ENCODE data around the gene EMC10. TPM values are rescaled to one million over a fixed set of nuclear protein-coding genes. Genes with fewer than 3 reads are reported as not detected.

Gene EMC10
- total RNA-seq, 1 experiment from 2014 or later = 108 TPM

DNA sequence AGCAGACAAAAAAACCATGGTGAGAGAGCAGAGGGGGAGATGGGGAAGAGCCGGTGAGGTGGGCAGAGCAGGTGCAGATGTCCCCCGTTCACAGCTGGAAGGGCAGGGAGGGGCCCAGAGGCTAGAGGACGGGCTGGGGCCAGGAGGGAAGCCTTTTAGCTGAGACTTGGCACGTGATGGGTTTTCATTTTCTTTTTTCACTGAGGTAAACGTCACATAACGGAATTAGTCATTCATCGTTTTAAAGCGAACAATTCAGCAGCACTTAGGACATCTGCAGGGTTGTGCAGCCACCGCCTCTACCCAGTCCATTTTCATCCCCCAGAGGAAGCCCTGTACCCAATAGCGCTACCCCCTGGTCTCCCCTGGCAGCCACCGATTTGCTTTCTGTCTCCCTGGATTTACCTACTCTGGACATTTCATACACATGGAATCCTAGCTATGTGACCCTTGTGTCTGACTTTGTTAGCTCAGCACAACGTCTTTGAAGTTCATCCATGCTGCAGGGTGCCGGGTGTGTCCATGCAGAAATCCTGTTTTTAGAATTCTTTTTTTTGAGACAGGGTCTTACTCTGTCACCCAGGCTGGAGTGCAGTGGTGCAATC lies 16.0 kb upstream of the EMC10 start:
- TF ChIP-seq EZH2 (IDR thresholded peaks at IDR 0.05; ENCODE audit: borderline replicate concordance, low read depth, low read length, poor library complexity, severe bottlenecking) = no peak
- TF ChIP-seq, protein P1, sequence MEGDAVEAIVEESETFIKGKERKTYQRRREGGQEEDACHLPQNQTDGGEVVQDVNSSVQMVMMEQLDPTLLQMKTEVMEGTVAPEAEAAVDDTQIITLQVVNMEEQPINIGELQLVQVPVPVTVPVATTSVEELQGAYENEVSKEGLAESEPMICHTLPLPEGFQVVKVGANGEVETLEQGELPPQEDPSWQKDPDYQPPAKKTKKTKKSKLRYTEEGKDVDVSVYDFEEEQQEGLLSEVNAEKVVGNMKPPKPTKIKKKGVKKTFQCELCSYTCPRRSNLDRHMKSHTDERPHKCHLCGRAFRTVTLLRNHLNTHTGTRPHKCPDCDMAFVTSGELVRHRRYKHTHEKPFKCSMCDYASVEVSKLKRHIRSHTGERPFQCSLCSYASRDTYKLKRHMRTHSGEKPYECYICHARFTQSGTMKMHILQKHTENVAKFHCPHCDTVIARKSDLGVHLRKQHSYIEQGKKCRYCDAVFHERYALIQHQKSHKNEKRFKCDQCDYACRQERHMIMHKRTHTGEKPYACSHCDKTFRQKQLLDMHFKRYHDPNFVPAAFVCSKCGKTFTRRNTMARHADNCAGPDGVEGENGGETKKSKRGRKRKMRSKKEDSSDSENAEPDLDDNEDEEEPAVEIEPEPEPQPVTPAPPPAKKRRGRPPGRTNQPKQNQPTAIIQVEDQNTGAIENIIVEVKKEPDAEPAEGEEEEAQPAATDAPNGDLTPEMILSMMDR (conservative IDR thresholded peaks at IDR 0.05; ENCODE audit: low read depth, low read length) = no peak
- POLR2A ChIA-PET (ENCODE audit: low non-redundant PET) = no interaction called here
- CTCF ChIA-PET = interaction anchor here (0.9 to 1.5 kb wide), 4 partner anchors 13 to 206 kb away, joined by 3 to 8 read pairs (median 4); no protein-coding TSS in a partner anchor
- peak; percentile 32 for DNase-seq (ENCODE audit: low spot score)
- no peaks in the 10 kb centered on the region for H3K36me3 ChIP-seq (ENCODE audit: insufficient read depth, low read length, poor library complexity, severe bottlenecking)
- intact Hi-C loops (cut with micrococcal nuclease; ENCODE audit: unreplicated experiment) = loop anchor here (2.0 kb wide), 1 partner anchor 103 kb away; no protein-coding TSS in a partner anchor
- BruUV-seq (replicated peaks) = no TSS peak
- H3K27me3 ChIP-seq (replicated peaks; ENCODE audit: insufficient read depth, low read depth, low read length, poor library complexity) = peaks cover 4% of the 10 kb centered on the region
- H3K27ac ChIP-seq (ENCODE audit: low read depth, low read length, poor library complexity, severe bottlenecking) = no peak overlapping the region
- H3K9me3 ChIP-seq (ENCODE audit: low read depth, low read length, poor library complexity, severe bottlenecking) = no peaks in the 10 kb centered on the region
- peaks cover 5% of the 10 kb centered on the region for H3K4me1 ChIP-seq (ENCODE audit: insufficient read depth, low read length, poor library complexity, severe bottlenecking)
- H3K4me3 ChIP-seq (ENCODE audit: low read depth, low read length, poor library complexity, severe bottlenecking) = no peak overlapping the region

DNA sequence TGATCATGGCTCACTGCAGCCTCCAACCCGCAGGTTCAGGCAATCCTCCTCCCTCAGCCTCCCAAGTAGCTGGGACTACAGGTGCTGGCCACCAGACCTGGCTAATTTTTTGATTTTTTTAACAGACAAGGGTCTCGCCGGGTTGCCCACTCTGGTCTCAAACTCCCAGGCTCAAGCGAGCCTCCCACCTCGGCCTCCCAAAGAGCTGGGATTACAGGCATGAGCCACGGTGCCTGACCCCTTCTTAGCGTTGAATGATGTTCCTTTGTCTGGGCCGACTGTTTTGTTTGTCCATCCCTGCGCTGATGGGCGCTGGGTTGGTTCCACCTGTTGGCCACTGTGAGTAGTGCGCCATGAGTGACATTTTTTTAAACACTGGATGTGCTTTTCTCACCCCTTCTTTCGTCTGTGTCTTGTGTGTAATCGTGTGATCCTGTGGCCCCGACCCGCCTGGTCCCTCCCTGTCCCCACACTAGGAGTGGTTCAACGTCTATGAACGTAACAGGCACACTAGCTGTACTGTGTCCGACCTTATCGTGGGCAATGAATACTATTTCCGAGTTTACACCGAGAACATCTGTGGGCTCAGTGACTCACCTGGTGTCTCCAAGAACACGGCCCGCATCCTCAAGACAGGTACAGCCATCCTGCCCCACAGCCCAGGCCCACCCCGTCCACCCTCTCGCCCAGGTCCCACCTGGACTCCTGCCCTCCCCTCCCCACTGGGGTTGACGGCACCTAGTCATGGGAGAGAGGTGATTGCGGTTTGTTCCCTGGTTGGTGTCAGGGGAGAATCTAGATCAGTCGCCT lies 15.0 kb upstream of the EMC10 start:
- Histone ChIP-seq H3K36me3 (ENCODE audit: insufficient read depth, low read length, poor library complexity, severe bottlenecking) (no peaks in the 10 kb centered on the region), H3K9me3 (ENCODE audit: low read depth, low read length, poor library complexity, severe bottlenecking) (no peaks in the 10 kb centered on the region), H3K27me3 (replicated peaks; ENCODE audit: insufficient read depth, low read depth, low read length, poor library complexity) (peaks cover 4% of the 10 kb centered on the region), H3K4me3 (ENCODE audit: low read depth, low read length, poor library complexity, severe bottlenecking) (no peak overlapping the region), H3K27ac (ENCODE audit: low read depth, low read length, poor library complexity, severe bottlenecking) (no peak overlapping the region), H3K4me1 (ENCODE audit: insufficient read depth, low read length, poor library complexity, severe bottlenecking) (peaks cover 5% of the 10 kb centered on the region)
- no TSS peak for BruUV-seq (replicated peaks)
- peak; percentile 75 for DNase-seq (ENCODE audit: low spot score)
- intact Hi-C loops (cut with micrococcal nuclease; ENCODE audit: unreplicated experiment) = loop anchor here (1.0 to 2.0 kb wide), 2 partner anchors 93 to 104 kb away; no protein-coding TSS in a partner anchor
- CTCF ChIA-PET = interaction anchor here (1.0 to 1.5 kb wide), 3 partner anchors 14 to 104 kb away, joined by 3 to 8 read pairs (median 5); no protein-coding TSS in a partner anchor
- POLR2A ChIA-PET (ENCODE audit: low non-redundant PET) = no interaction called here
- no peak for TF ChIP-seq EZH2 (IDR thresholded peaks at IDR 0.05; ENCODE audit: borderline replicate concordance, low read depth, low read length, poor library complexity, severe bottlenecking)
- TF ChIP-seq, protein P1 (conservative IDR thresholded peaks at IDR 0.05; ENCODE audit: low read depth, low read length) = peak; percentile 86

DNA sequence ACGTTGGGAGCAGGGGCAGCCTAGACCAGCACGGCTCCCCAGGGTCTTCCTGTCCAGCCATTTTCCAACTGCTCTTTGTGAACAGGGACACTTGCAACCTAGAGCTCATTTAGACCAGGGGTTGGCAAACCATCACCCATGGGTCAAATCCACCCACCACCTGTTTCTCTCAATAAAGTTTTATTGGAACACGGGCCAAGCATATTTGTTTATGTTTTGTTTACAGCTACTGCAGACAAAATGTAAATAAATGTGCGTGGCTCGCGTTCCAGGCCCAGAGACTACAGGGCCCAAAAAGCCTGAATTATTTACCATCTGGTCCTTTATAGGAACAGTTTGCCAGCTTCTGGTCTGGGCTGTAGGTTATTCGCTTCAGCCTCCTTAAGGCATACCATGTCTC lies 13.3 kb upstream of the EMC10 start:
- no peaks in the 10 kb centered on the region for H3K36me3 ChIP-seq (ENCODE audit: insufficient read depth, low read length, poor library complexity, severe bottlenecking)
- ChIA-PET POLR2A (ENCODE audit: low non-redundant PET) (no interaction called here), CTCF (no interaction called here)
- DNase-seq (ENCODE audit: low spot score) = no peak
- H3K9me3 ChIP-seq (ENCODE audit: low read depth, low read length, poor library complexity, severe bottlenecking) = no peaks in the 10 kb centered on the region
- TF ChIP-seq, protein P1 (conservative IDR thresholded peaks at IDR 0.05; ENCODE audit: low read depth, low read length) = no peak
- TF ChIP-seq EZH2 (IDR thresholded peaks at IDR 0.05; ENCODE audit: borderline replicate concordance, low read depth, low read length, poor library complexity, severe bottlenecking) = no peak
- H3K27me3 ChIP-seq (replicated peaks; ENCODE audit: insufficient read depth, low read depth, low read length, poor library complexity) = peaks cover 4% of the 10 kb centered on the region
- no TSS peak for BruUV-seq (replicated peaks)
- H3K27ac ChIP-seq (ENCODE audit: low read depth, low read length, poor library complexity, severe bottlenecking) = no peak overlapping the region
- no peak overlapping the region for H3K4me3 ChIP-seq (ENCODE audit: low read depth, low read length, poor library complexity, severe bottlenecking)
- H3K4me1 ChIP-seq (ENCODE audit: insufficient read depth, low read length, poor library complexity, severe bottlenecking) = peaks cover 5% of the 10 kb centered on the region
- intact Hi-C loops (cut with micrococcal nuclease; ENCODE audit: unreplicated experiment) = no loop called here
